Adipose tissue (tissue), 3 donors: ENCODE results near the gene ATP9B. TPM values are rescaled to one million over a fixed set of nuclear protein-coding genes. Genes with fewer than 3 reads are reported as not detected.
A peak's percentile ranks its signal among the peaks of the same experiment; 100 is the strongest.
"Not testable (repeated sequence)": the region's sequence is repeated elsewhere in the genome, so short reads cannot be mapped to it uniquely, and the experiment has no call there.

ENCODE experiments used
- H3K27ac ChIP-seq: one replicate; pipeline ENCODE4 v1.5.1; 2013; ENCODE audit warnings: low read depth, low read length
- whole genome bisulfite sequencing, 3 donors: extraction: QIAGEN DNeasy Blood & Tissue Kit; methylation state at CpG; one replicate each; pipeline ENCODE4 v1.1.7; 2013; 5-methylcytosine and 5-hydroxymethylcytosine counted together
- polyA plus RNA-seq, 3 donors: library from polyadenylated mRNA; stranded (reverse); fragments of 200-250 nt; gene quantifications; one replicate each; pipeline ENCODE4 v1.2.3, GENCODE V29; 2013
- donor health status: healthy with polysubstance abuse.
- donor health status: Bipolar disorder and iron deficiency.
- donor health status: healthy.

ATP9B gene
- polyA plus RNA-seq, 3 donors = 7.3 to 13.5 (median 9.3) TPM

GRCh38 chr18:79067611-79068010 is 1.6 kb upstream of the ATP9B start:
- WGBS, 3 donors = 97% methylated on average over 4 of the region's 4 CpGs
- H3K27ac ChIP-seq = no peak overlapping the region

- WGBS, 3 donors = 9 to 13% (median 11%) methylated on average over 48 to 49 of the region's 49 CpGs
- H3K27ac ChIP-seq = peak overlapping the region; percentile 75
These were observed 755 bp upstream of the ATP9B start for GRCh38 chr18:79068341-79068936.

- peak overlapping the region; percentile 78 for H3K27ac ChIP-seq
- 0 to 1% (median 0%) methylated on average over 20 of the region's 20 CpGs for WGBS, 3 donors
These were observed 540 bp downstream of the ATP9B start for GRCh38 chr18:79069717-79070151.

GRCh38 chr18:79070486-79070885 is 1.3 kb downstream of the ATP9B start:
- H3K27ac ChIP-seq = no peak overlapping the region

GRCh38 chr18:79071037-79071436 is 1.8 kb downstream of the ATP9B start:
- H3K27ac ChIP-seq = no peak overlapping the region
- 64 to 75% (median 65%) methylated on average over 1 of the region's 1 CpG for WGBS, 3 donors

More at GRCh38 chr18:79070486-79070885, 1.3 kb downstream of the ATP9B start:
- 89 to 94% (median 91%) methylated on average over 3 of the region's 3 CpGs for WGBS, 3 donors

- H3K27ac ChIP-seq = no peak overlapping the region
- WGBS, 3 donors = 84 to 98% (median 88%) methylated on average over 3 of the region's 3 CpGs
These were observed 2.5 kb downstream of the ATP9B start for GRCh38 chr18:79071503-79072210.

- 97 to 98% (median 97%) methylated on average over 24 to 27 of the region's 27 CpGs for WGBS, 3 donors
- H3K27ac ChIP-seq = not testable (repeated sequence)
These were observed 3.5 kb downstream of the ATP9B start for GRCh38 chr18:79072655-79073054.

- H3K27ac ChIP-seq = no peak overlapping the region
- WGBS, 3 donors = 78 to 82% (median 81%) methylated on average over 1 of the region's 1 CpG
These were observed 8.0 kb downstream of the ATP9B start for GRCh38 chr18:79077181-79077580.

GRCh38 chr18:79078791-79079190 is 9.6 kb downstream of the ATP9B start:
- 96 to 99% (median 98%) methylated on average over 5 of the region's 5 CpGs for WGBS, 3 donors
- H3K27ac ChIP-seq = not testable (repeated sequence)

GRCh38 chr18:79092874-79093273 is 23.7 kb downstream of the ATP9B start:
- 70 to 84% (median 82%) methylated on average over 3 of the region's 3 CpGs for WGBS, 3 donors
- no peak overlapping the region for H3K27ac ChIP-seq

GRCh38 chr18:79093986-79094385 is 24.8 kb downstream of the ATP9B start:
- WGBS, 3 donors = 93 to 97% (median 93%) methylated on average over 3 of the region's 3 CpGs
- H3K27ac ChIP-seq = no peak overlapping the region

GRCh38 chr18:79095216-79095615 is 26.0 kb downstream of the ATP9B start:
- WGBS, 3 donors = 35 to 56% (median 47%) methylated on average over 1 of the region's 1 CpG
- H3K27ac ChIP-seq = no peak overlapping the region

GRCh38 chr18:79100944-79101343 is 31.8 kb downstream of the ATP9B start:
- 46 to 76% (median 48%) methylated on average over 2 of the region's 2 CpGs for WGBS, 3 donors
- H3K27ac ChIP-seq = no peak overlapping the region

GRCh38 chr18:79102886-79103285 is 33.7 kb downstream of the ATP9B start:
- no peak overlapping the region for H3K27ac ChIP-seq
- 92 to 97% (median 97%) methylated on average over 5 of the region's 5 CpGs for WGBS, 3 donors

- 82 to 90% (median 85%) methylated on average over 2 of the region's 2 CpGs for WGBS, 3 donors
- H3K27ac ChIP-seq = no peak overlapping the region
These were observed 34.9 kb downstream of the ATP9B start for GRCh38 chr18:79104137-79104536.

- no peak overlapping the region for H3K27ac ChIP-seq
- WGBS, 3 donors = 81 to 96% (median 94%) methylated on average over 6 of the region's 6 CpGs
These were observed 36.3 kb downstream of the ATP9B start for GRCh38 chr18:79105455-79105854.

- 73 to 84% (median 80%) methylated on average over 5 of the region's 5 CpGs for WGBS, 3 donors
These were observed 36.9 kb downstream of the ATP9B start for GRCh38 chr18:79106084-79106483.

GRCh38 chr18:79107886-79108285 is 38.7 kb downstream of the ATP9B start:
- 92 to 95% (median 94%) methylated on average over 4 of the region's 4 CpGs for WGBS, 3 donors

More at GRCh38 chr18:79106084-79106483, 36.9 kb downstream of the ATP9B start:
- no peak overlapping the region for H3K27ac ChIP-seq

GRCh38 chr18:79108549-79109215 is 39.5 kb downstream of the ATP9B start:
- WGBS, 3 donors = 60 to 80% (median 77%) methylated on average over 7 of the region's 7 CpGs
- H3K27ac ChIP-seq = no peak overlapping the region

More at GRCh38 chr18:79107886-79108285, 38.7 kb downstream of the ATP9B start:
- H3K27ac ChIP-seq = no peak overlapping the region
